ENCODE data around the gene ABHD14A.

ABHD14A gene

GRCh38 chr3:51941798-51942602 lies 32.9 kb upstream of the ABHD14A start, which contains the start of the genes PARP3 and RRP9:
TSS of gene PARP3 (plus strand) at chr3:51942363. CDS start at chr3:51943356, 993 bp downstream.
TSS of gene RRP9 (minus strand) at chr3:51941904. CDS start at chr3:51941867, 37 bp downstream.
- DNase-seq (ENCODE audit: low read depth), result peak; percentile 99
- TF ChIP-seq, protein P1, sequence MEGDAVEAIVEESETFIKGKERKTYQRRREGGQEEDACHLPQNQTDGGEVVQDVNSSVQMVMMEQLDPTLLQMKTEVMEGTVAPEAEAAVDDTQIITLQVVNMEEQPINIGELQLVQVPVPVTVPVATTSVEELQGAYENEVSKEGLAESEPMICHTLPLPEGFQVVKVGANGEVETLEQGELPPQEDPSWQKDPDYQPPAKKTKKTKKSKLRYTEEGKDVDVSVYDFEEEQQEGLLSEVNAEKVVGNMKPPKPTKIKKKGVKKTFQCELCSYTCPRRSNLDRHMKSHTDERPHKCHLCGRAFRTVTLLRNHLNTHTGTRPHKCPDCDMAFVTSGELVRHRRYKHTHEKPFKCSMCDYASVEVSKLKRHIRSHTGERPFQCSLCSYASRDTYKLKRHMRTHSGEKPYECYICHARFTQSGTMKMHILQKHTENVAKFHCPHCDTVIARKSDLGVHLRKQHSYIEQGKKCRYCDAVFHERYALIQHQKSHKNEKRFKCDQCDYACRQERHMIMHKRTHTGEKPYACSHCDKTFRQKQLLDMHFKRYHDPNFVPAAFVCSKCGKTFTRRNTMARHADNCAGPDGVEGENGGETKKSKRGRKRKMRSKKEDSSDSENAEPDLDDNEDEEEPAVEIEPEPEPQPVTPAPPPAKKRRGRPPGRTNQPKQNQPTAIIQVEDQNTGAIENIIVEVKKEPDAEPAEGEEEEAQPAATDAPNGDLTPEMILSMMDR (IDR thresholded peaks at IDR 0.05; ENCODE audit: control insufficient read depth, extremely low read depth, insufficient read depth), result peak; percentile 98
- peak within 1 kb of the TSS; percentile 99 for H3K4me3 ChIP-seq (ENCODE audit: low read depth, low read length)

DNA sequence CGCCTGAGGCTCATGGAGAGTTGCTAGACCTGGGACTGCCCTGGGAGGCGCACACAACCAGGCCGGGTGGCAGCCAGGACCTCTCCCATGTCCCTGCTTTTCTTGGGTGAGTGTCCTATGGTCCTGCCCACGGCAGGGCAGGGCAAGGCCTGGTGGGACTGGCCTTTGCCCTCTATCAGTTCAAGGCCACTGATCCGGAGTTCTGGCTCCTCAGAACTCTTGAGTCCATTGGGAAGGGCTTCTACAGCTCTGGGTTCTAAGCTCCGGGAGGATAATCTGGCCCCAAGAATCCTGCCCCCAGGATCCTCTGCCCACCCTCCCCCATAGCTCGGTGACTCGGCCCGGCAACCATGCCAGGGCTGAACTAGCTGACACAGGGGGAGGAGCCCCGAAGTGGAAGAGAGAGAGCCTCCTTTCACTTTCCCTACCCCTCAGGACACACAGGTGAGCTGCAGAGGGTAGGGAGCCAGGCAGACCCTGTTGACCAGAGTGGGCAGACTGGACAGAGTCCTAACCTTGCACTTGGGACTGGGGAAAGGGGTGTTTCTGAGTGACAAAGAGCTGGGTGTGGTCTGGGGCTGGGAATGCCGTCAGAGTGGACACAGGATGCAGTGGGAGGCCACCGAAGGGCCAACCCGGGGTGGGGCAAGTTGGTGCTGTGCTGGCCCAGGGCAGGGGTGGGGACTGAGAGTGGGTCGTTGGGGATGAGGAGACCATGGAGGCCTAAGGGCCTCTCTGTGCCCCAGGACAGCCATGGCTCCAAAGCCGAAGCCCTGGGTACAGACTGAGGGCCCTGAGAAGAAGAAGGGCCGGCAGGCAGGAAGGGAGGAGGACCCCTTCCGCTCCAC lies 32.0 kb upstream of the ABHD14A start:
- peak overlapping the region; percentile 50 for H3K4me3 ChIP-seq (ENCODE audit: low read depth, low read length)
- TF ChIP-seq, protein P1 (IDR thresholded peaks at IDR 0.05; ENCODE audit: control insufficient read depth, extremely low read depth, insufficient read depth), result no peak

DNA sequence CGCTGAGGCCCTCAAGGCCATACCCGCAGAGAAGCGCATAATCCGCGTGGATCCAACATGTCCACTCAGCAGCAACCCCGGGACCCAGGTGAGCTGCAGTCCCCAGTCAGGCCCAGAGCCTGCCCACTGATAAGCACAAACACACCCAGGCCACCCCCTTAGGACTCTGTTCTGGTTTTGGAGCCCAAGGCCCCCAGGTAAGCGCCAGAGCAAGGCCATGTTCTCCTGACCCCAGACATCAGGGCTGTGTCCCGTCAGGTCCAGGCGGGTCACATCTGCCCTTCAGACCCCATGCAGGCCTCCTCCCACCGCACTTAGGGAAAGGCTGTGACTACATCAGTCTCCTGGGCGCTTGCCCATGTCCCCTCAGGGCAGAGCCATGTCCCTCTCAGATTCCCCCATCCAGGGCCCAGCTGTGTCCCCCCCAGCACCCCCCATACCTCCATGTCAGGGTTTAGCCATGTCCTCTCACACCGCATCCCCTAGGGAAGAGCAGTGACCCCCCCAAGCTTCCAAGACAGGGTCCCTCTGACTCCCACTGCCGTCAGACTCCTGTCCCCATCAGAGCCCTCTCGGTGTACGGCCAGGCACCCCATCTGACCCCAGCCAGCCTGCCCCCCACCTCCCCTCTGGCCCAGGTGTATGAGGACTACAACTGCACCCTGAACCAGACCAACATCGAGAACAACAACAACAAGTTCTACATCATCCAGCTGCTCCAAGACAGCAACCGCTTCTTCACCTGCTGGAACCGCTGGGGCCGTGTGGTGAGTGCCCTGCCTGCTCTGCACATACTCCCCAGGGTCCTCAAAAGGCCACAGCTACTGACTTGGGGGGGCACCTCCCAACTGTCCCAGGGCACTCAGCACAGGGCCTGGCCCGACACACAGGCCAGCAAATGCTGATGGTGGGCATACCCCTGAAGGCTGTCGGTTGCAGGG lies 31.1 kb upstream of the ABHD14A start:
- peak overlapping the region; percentile 50; the same call in 1 of the 2 replicates for H3K4me3 ChIP-seq (ENCODE audit: low read depth, low read length)
- no peak for DNase-seq (ENCODE audit: low read depth)
- TF ChIP-seq, protein P1 (IDR thresholded peaks at IDR 0.05; ENCODE audit: control insufficient read depth, extremely low read depth, insufficient read depth), result no peak

More for the DNA sequence above, 32.0 kb upstream of the ABHD14A start:
- no peak for DNase-seq (ENCODE audit: low read depth)

DNA sequence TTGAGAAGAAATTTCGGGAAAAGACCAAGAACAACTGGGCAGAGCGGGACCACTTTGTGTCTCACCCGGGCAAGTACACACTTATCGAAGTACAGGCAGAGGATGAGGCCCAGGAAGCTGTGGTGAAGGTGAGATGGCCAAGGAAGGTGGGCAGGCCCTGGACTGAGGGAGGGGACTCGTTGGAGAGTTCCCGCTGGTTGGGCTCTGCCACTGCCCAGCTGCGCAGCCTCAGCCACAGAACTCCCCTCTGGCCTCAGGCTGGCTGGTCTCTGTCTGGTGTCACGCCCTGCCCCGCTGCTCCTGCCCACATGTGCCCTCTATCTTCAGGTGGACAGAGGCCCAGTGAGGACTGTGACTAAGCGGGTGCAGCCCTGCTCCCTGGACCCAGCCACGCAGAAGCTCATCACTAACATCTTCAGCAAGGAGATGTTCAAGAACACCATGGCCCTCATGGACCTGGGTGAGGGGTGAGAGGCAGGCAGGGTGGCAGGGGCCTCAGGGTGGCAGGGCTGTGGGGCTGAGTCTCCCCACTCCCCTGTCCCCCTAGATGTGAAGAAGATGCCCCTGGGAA lies 30.3 kb upstream of the ABHD14A start:
- no peak for DNase-seq (ENCODE audit: low read depth)
- TF ChIP-seq, protein P1 (IDR thresholded peaks at IDR 0.05; ENCODE audit: control insufficient read depth, extremely low read depth, insufficient read depth), result no peak
- no peak overlapping the region for H3K4me3 ChIP-seq (ENCODE audit: low read depth, low read length)

DNA sequence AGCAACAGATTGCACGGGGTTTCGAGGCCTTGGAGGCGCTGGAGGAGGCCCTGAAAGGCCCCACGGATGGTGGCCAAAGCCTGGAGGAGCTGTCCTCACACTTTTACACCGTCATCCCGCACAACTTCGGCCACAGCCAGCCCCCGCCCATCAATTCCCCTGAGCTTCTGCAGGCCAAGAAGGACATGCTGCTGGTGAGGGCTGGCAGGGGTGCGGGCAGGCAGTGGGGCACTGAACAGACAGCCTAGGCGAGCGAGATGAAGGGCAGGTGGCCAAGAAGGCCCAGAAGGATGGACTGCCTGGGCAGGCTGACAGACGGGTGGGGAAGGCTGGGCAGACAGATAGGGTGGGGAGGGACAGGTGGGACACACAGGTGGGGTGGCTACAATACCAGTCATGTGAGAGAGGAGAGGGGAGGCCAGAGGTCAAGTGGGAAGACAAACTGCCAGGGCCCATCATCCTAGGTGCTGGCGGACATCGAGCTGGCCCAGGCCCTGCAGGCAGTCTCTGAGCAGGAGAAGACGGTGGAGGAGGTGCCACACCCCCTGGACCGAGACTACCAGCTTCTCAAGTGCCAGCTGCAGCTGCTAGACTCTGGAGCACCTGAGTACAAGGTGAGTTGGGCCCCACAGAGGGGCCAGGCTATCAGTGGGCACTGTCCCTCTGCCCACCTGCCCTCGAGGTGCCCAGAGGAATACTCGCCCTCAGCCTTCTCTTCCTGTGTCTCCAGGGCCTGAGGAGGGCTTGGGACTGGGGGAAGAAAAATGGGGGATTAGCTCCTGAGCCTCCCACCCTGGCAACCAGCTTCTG lies 29.6 kb upstream of the ABHD14A start:
- TF ChIP-seq, protein P1 (IDR thresholded peaks at IDR 0.05; ENCODE audit: control insufficient read depth, extremely low read depth, insufficient read depth), result no peak
- DNase-seq (ENCODE audit: low read depth), result no peak
- H3K4me3 ChIP-seq (ENCODE audit: low read depth, low read length), result no peak overlapping the region

Measured in LNCaP clone FGC (cell line).